K562 (cell line): Measurements from ENCODE around the gene CSNK1D. TPM values are rescaled to one million over a fixed set of nuclear protein-coding genes. Genes with fewer than 3 reads are reported as not detected.

Experiments used
- ATAC-seq: fragments of 200-7000 bp; cut with Tn5 transposase; 3 replicates; pipeline ENCODE4 v1.9.1; 2020; ENCODE audit warnings: moderate library complexity
- BruUV-seq: library from RNA; stranded (reverse); fragments of 400-500 nt; replicated peaks from 2 replicates; lab custom pipeline; 2021; lab: Mats Ljungman, UMichigan
- CTCF ChIA-PET: fragments of 300-600 bp; formaldehyde crosslinking; extraction: SDS; loops from one replicate; lab custom pipeline; 2021; ENCODE audit warnings: low intra/inter-chr PET ratio; lab: Yijun Ruan, JAX
- POLR2A ChIA-PET: fragments of 300-600, 350-650 bp; sonication (Branson Sonifier 250); formaldehyde crosslinking; extraction: SDS; loops from one replicate; lab custom pipeline; 2021; ENCODE audit warnings: antibody characterized with exemption, inconsistent platforms; lab: Yijun Ruan, JAX
- DNase-seq, 4 experiments: peaks; one replicate each; pipeline versions ENCODE4 v3.0.0 to v3.0.0-alpha.2; 2011 to 2018; ENCODE audit warnings: low spot score in 3 of 4, mixed read lengths in 3 of 4; ENCODE audit errors: extremely low read depth in 1 of 4
- FAIRE-seq: peaks from 2 replicates; lab custom pipeline; 2011; peaks lifted over from hg19 to GRCh38; lab: Jason Lieb, UNC
- H2AFZ ChIP-seq: 2 replicates; pipeline ENCODE4 v1.6.0; 2011; ENCODE audit warnings: low read depth, low read length, control low read depth, inconsistent platforms
- H3K27ac ChIP-seq: fragments of 200-600 bp; 3 replicates; pipeline ENCODE4 v1.8.0; 2011; ENCODE audit warnings: low read depth, mild to moderate bottlenecking, control low read depth, inconsistent platforms, low read length, moderate library complexity, mixed read lengths; ENCODE audit errors: extremely low read depth
- H3K27me3 ChIP-seq, 2 experiments: fragments of 300-600 bp in 1 of 2; 2 replicates in 1 of 2; 3 replicates in 1 of 2; pipeline versions ENCODE4 v1.6.0 to v1.8.0; 2011; ENCODE audit warnings: inconsistent platforms in 2 of 2, low read length in 2 of 2, mild to moderate bottlenecking in 1 of 2, mixed read lengths in 1 of 2, moderate library complexity in 1 of 2; ENCODE audit not compliant: control insufficient read depth in 2 of 2, insufficient read depth in 2 of 2
- H3K36me3 ChIP-seq: fragments of 300-600 bp; 3 replicates; pipeline ENCODE4 v1.8.0; 2011; ENCODE audit warnings: mild to moderate bottlenecking, low read length, inconsistent platforms; ENCODE audit not compliant: control insufficient read depth, insufficient read depth
- H3K4me1 ChIP-seq, 2 experiments: fragments of 200-600 bp in 1 of 2; replicated peaks in 1 of 2; 2 replicates in 1 of 2; 3 replicates in 1 of 2; pipeline versions ENCODE4 v1.5.1 to v1.8.0; 2011; ENCODE audit warnings: inconsistent platforms in 2 of 2, low read length in 2 of 2, mild to moderate bottlenecking in 1 of 2, mixed read lengths in 1 of 2, moderate library complexity in 1 of 2; ENCODE audit not compliant: control insufficient read depth in 2 of 2, insufficient read depth in 2 of 2
- H3K4me2 ChIP-seq: 2 replicates; pipeline ENCODE4 v1.6.1; 2011; ENCODE audit warnings: low read length, control low read depth, inconsistent platforms, mixed read lengths; ENCODE audit not compliant: insufficient read depth
- H3K4me3 ChIP-seq: fragments of 200-600 bp; sonication (generic), shearing (Covaris generic); 2 replicates; pipeline ENCODE4 v1.5.1; 2016; ENCODE audit warnings: control low read depth, inconsistent platforms
- H3K79me2 ChIP-seq: fragments of 200-600 bp; 3 replicates; pipeline ENCODE4 v1.8.0; 2011; ENCODE audit warnings: low read length, inconsistent platforms; ENCODE audit not compliant: control insufficient read depth, insufficient read depth
- H3K9ac ChIP-seq, 2 experiments: 2 replicates each; pipeline versions ENCODE4 v1.6.0 to v1.6.1; 2011; ENCODE audit warnings: low read depth in 2 of 2, low read length in 2 of 2, control low read depth in 1 of 2, inconsistent platforms in 1 of 2, mild to moderate bottlenecking in 1 of 2, mixed read lengths in 1 of 2; ENCODE audit not compliant: insufficient read depth in 1 of 2
- H3K9me1 ChIP-seq: one replicate; pipeline ENCODE4 v1.6.0; 2011; ENCODE audit warnings: inconsistent platforms, mild to moderate bottlenecking, low read length, moderate library complexity; ENCODE audit not compliant: control insufficient read depth, insufficient read depth
- H3K9me3 ChIP-seq: replicated peaks from 2 replicates; pipeline ENCODE4 v1.5.1; 2011; ENCODE audit warnings: low read depth, low read length, inconsistent platforms; ENCODE audit not compliant: control insufficient read depth, insufficient read depth
- H4K20me1 ChIP-seq: replicated peaks from 2 replicates; pipeline ENCODE4 v1.6.1; 2011; ENCODE audit warnings: low read length, inconsistent platforms, mixed read lengths; ENCODE audit not compliant: control insufficient read depth, insufficient read depth
- KLF13 ChIP-seq: fragments of 450-650 bp; IDR thresholded peaks from 2 replicates; pipeline ENCODE4 v1.6.1; 2016; ENCODE audit warnings: missing genetic modification characterization, low read depth, mild to moderate bottlenecking, missing compliant biosample characterization, moderate library complexity, borderline replicate concordance
- TARDBP ChIP-seq: fragments of 450-650 bp; IDR thresholded peaks from 2 replicates; pipeline ENCODE4 v1.6.1; 2016
- WGBS: fragments of 100-300 bp; shearing (Covaris generic); methylation state at CpG from one replicate; pipeline ENCODE4 v1.1.6; 2016; ENCODE audit warnings: low coverage, mixed read lengths; ENCODE audit not compliant: insufficient coverage; ENCODE audit errors: missing lambda C conversion rate; 5-methylcytosine and 5-hydroxymethylcytosine counted together
- in situ Hi-C: fragments of 300-500 bp; cut with MboI; formaldehyde crosslinking; loops from 4 replicates; pipeline ENCODE4 v1.15.0; 2018; ENCODE audit warnings: inconsistent platforms, mixed read lengths
- intact Hi-C: fragments of 100-400 bp; cut with micrococcal nuclease; formaldehyde crosslinking; loops from 2 replicates; pipeline ENCODE4 v1.14.2; 2022
- polyA plus RNA-seq, 8 experiments: library from polyadenylated mRNA; depleted of rRNA in 4 of 8; stranded (reverse) in 5 of 8; unstranded in 3 of 8; fragments of >200 nt; fragmentation: Nextera tagmentation in 2 of 8; fragmentation: Illumina TruSeq in 1 of 8; extraction: Ambion mirVana in 2 of 8; extraction: Trizol in 1 of 8; gene quantifications; 2 replicates each; pipeline versions ENCODE4 v1.2.1 to v1.2.3, GENCODE V29; 2011 to 2014; ENCODE audit warnings: inconsistent platforms in 1 of 8, missing spikeins in 1 of 8
- total RNA-seq, 7 experiments: library from RNA; depleted of rRNA in 6 of 7; stranded (reverse); fragments of >200 nt in 6 of 7; fragmentation: Illumina TruSeq in 2 of 7; extraction: Trizol in 2 of 7; gene quantifications; 2 replicates each; pipeline versions ENCODE4 v1.2.1 to v1.2.3, GENCODE V29; 2011 to 2021; ENCODE audit warnings: low replicate concordance in 1 of 7
- TF ChIP-seq, protein P1 (sequence below): sonication (generic); formaldehyde crosslinking; IDR thresholded peaks from 2 replicates; pipeline ENCODE4 v1.8.1; 2023; ENCODE audit warnings: mild to moderate bottlenecking, missing genetic modification reagents

The CSNK1D gene
- total and polyA plus RNA-seq, 9 of the 15 experiments (the other 6 are each of a cell fraction or from before 2014, with no cell fraction given), result 6.5 to 133 (median 41.3) TPM

DNA sequence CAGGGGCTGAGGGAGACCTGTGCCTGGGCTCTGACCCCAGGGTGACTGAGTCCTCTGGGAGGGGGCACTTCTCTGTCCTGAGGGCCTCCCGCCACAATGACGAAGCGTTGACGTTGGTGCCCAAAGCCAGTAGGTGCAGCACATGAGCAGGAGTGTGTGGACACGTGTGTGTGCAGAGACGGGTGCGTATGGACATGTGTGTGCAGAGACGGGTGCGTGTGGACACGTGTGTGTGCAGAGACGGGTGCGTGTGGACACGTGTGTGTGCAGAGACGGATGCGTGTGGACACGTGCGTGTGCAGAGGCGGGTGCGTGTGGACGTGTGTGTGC is 44.6 kb upstream of the CSNK1D start (continued):
- no peak for TF ChIP-seq KLF13
- TF ChIP-seq, all 486 proteins: peak for 0

DNA sequence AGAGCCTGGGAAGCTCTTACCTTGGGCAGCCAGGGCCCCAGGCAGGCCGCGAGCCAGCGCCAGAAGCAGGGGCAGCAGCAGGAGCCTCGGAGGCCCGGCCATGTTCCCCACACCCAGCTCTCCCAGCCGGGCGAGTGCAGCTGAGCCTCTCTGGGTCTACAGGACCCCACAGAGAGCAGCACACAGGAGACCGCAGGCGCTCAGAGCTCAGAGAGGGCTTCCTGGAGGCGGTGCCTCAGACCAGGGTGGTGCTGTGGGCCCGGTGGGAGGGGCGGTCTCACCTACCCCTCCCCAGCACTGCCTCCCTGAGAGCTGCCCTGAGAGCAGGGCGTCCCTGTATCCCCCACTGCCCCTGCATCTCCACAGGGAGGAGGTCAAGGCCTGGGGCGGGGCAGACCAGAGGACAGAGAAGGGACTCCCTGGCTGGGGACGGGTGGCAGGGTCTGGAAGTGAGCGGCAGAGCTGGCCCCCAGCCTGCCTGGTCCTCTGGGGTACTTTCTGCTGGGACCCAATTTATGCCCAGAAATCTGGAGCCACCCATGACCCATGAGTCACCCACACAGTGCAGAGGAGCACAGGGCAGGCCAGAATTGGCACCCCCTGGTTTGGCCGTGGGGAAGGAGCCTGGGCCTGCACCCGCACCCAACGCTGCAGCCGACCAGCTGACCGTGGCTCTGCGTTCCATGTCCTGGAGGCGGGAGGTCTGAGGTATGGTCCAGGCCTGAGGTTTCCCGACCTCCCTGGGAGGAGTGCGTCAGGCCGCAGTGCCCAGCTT is 44.1 kb upstream of the CSNK1D start, which contains the start of gene CD7:
Gene CD7 (minus strand): TSS at position 215 of the 775 bp plus-strand sequence. CDS start 113 bp downstream, at position 102.
- DNase-seq (no peak), FAIRE-seq (no peak), ATAC-seq (no peak)
- POLR2A ChIA-PET, result interaction anchor here (0.6 to 1.0 kb wide), 5 partner anchors 22 to 1698 kb away, joined by 3 to 5 read pairs (median 3); no protein-coding TSS in a partner anchor
- Histone ChIP-seq H3K27me3 (no peaks in the 10 kb centered on the region), H3K9ac (peak within 1 kb of the TSS in 1 of 2 experiments; percentile 71; a peak in 2 of 4 replicates), H3K9me3 (peaks cover 10% of the 10 kb centered on the region), H3K4me3 (no peak within 1 kb of the TSS), H2AFZ (peak within 1 kb of the TSS; percentile 44; the same call in 1 of the 2 replicates), H3K79me2 (no peaks in the 10 kb centered on the region), H3K4me1 (peaks cover 16 to 92% of the 10 kb centered on the region in 2 experiments; a peak in 4 of 5 replicates), H3K36me3 (no peaks in the 10 kb centered on the region), H4K20me1 (no peaks in the 10 kb centered on the region), H3K27ac (no peak within 1 kb of the TSS), H3K4me2 (no peak within 1 kb of the TSS), H3K9me1 (no peaks in the 10 kb centered on the region)
- intact Hi-C loops, result no loop called here
- WGBS, result 81% methylated on average over 23 of the region's 26 CpGs
- no TSS peak for BruUV-seq
- TF ChIP-seq, protein P1, sequence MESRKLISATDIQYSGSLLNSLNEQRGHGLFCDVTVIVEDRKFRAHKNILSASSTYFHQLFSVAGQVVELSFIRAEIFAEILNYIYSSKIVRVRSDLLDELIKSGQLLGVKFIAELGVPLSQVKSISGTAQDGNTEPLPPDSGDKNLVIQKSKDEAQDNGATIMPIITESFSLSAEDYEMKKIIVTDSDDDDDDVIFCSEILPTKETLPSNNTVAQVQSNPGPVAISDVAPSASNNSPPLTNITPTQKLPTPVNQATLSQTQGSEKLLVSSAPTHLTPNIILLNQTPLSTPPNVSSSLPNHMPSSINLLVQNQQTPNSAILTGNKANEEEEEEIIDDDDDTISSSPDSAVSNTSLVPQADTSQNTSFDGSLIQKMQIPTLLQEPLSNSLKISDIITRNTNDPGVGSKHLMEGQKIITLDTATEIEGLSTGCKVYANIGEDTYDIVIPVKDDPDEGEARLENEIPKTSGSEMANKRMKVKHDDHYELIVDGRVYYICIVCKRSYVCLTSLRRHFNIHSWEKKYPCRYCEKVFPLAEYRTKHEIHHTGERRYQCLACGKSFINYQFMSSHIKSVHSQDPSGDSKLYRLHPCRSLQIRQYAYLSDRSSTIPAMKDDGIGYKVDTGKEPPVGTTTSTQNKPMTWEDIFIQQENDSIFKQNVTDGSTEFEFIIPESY (CRISPR knock-in tag), result peak; percentile 37; the same call in 1 of the 2 replicates
- TF ChIP-seq TARDBP, result no peak
- in situ Hi-C loops, result no loop called here
- CTCF ChIA-PET, result no interaction called here
